PC-3 (cell line): ENCODE measurements around the gene IPO8. TPM values are rescaled to one million over a fixed set of nuclear protein-coding genes. Genes with fewer than 3 reads are reported as not detected.

Experiments
- ATAC-seq: fragments of 200-7000 bp; cut with Tn5 transposase; 2 replicates; pipeline ENCODE4 v1.9.1; 2020; ENCODE audit warnings: mild to moderate bottlenecking, moderate library complexity
- BruUV-seq: library from RNA; stranded (reverse); fragments of 400-500 nt; replicated peaks from 2 replicates; lab custom pipeline; 2021; lab: Mats Ljungman, UMichigan
- CTCF ChIA-PET: fragments of 300-600 bp; sonication (Branson Sonifier 250); formaldehyde crosslinking; loops from one replicate; lab custom pipeline; 2022; ENCODE audit warnings: antibody characterized with exemption; lab: Charles Lee
- POLR2A ChIA-PET: fragments of 300-600 bp; sonication (Branson Sonifier 250); formaldehyde crosslinking; loops from one replicate; lab custom pipeline; 2022; ENCODE audit warnings: antibody characterized with exemption; ENCODE audit not compliant: unreplicated experiment; lab: Charles Lee
- DNase-seq: peaks from one replicate; pipeline ENCODE4 v3.0.0-alpha.2; 2015
- H2AFZ ChIP-seq: fragments of 300-600 bp; sonication (generic); 2 replicates; pipeline ENCODE4 v1.6.0; 2016; ENCODE audit warnings: antibody characterized with exemption, low read length
- H3F3A ChIP-seq: fragments of 300-600 bp; sonication (generic); one replicate; pipeline ENCODE4 v1.6.0; 2017; ENCODE audit warnings: antibody characterized with exemption, low read length, control low read depth, mild to moderate bottlenecking; ENCODE audit not compliant: unreplicated experiment
- H3K27ac ChIP-seq: fragments of 300-600 bp; sonication (generic); 2 replicates; pipeline ENCODE4 v1.5.1; 2016; ENCODE audit warnings: mild to moderate bottlenecking, low read length
- H3K27me3 ChIP-seq: fragments of 300-600 bp; sonication (generic); 2 replicates; pipeline ENCODE4 v1.6.1; 2016; ENCODE audit warnings: low read length, mixed read lengths
- H3K36me3 ChIP-seq: fragments of 300-600 bp; sonication (generic); 2 replicates; pipeline ENCODE4 v1.6.1; 2016; ENCODE audit warnings: low read depth, mixed run types, low read length, mixed read lengths
- H3K4me1 ChIP-seq: fragments of 300-600 bp; sonication (generic); 2 replicates; pipeline ENCODE4 v1.5.1; 2016; ENCODE audit warnings: low read length; ENCODE audit not compliant: insufficient read depth
- H3K4me2 ChIP-seq: fragments of 300-600 bp; sonication (generic); 2 replicates; pipeline ENCODE4 v1.6.0; 2016; ENCODE audit warnings: low read length
- H3K4me3 ChIP-seq: fragments of 300-600 bp; sonication (generic); 2 replicates; pipeline ENCODE4 v1.5.1; 2016; ENCODE audit warnings: mild to moderate bottlenecking, low read length, mixed read lengths
- H3K79me2 ChIP-seq: fragments of 300-600 bp; sonication (generic); 2 replicates; pipeline ENCODE4 v1.6.1; 2017; ENCODE audit warnings: low read length, mixed read lengths
- H3K9ac ChIP-seq: fragments of 300-600 bp; sonication (generic); 2 replicates; pipeline ENCODE4 v1.6.0; 2016; ENCODE audit warnings: mild to moderate bottlenecking, low read length
- H3K9me2 ChIP-seq: fragments of 300-600 bp; sonication (generic); replicated peaks from 2 replicates; pipeline ENCODE4 v1.6.1; 2016; ENCODE audit warnings: mixed run types, low read length, mixed read lengths
- H3K9me3 ChIP-seq: fragments of 300-600 bp; sonication (generic); 2 replicates; pipeline ENCODE4 v1.6.1; 2016; ENCODE audit warnings: low read length, mixed read lengths
- H4K20me1 ChIP-seq: fragments of 300-600 bp; sonication (generic); 2 replicates; pipeline ENCODE4 v1.6.1; 2016; ENCODE audit warnings: low read length, mixed read lengths
- EZH2 ChIP-seq: fragments of 300-600 bp; sonication (generic); IDR thresholded peaks from one replicate; pipeline ENCODE4 v1.6.1; 2017; ENCODE audit warnings: antibody characterized with exemption, mild to moderate bottlenecking, low read length; ENCODE audit not compliant: unreplicated experiment
- EZH2phosphoT487 ChIP-seq: fragments of 300-600 bp; sonication (generic); IDR thresholded peaks from 2 replicates; pipeline ENCODE4 v1.6.1; 2018; ENCODE audit warnings: mild to moderate bottlenecking, antibody characterized with exemption, low read length, borderline replicate concordance
- intact Hi-C: fragments of 100-400 bp; cut with micrococcal nuclease; formaldehyde crosslinking; loops from 2 replicates; pipeline ENCODE4 v1.9.0; 2023
- total RNA-seq: library from RNA; depleted of rRNA; stranded (reverse); fragments of >200 nt; gene quantifications from 2 replicates; pipeline ENCODE4 v1.2.3, GENCODE V29; 2014
- TF ChIP-seq, protein P1 (sequence below): fragments of 300-600 bp; sonication (generic); conservative IDR thresholded peaks from 2 replicates; pipeline ENCODE4 v1.5.1; 2017; ENCODE audit warnings: antibody characterized with exemption, low read depth, mild to moderate bottlenecking, low read length

The IPO8 gene
- total RNA-seq, 1 experiment from 2014 or later: 13.3 TPM

DNA sequence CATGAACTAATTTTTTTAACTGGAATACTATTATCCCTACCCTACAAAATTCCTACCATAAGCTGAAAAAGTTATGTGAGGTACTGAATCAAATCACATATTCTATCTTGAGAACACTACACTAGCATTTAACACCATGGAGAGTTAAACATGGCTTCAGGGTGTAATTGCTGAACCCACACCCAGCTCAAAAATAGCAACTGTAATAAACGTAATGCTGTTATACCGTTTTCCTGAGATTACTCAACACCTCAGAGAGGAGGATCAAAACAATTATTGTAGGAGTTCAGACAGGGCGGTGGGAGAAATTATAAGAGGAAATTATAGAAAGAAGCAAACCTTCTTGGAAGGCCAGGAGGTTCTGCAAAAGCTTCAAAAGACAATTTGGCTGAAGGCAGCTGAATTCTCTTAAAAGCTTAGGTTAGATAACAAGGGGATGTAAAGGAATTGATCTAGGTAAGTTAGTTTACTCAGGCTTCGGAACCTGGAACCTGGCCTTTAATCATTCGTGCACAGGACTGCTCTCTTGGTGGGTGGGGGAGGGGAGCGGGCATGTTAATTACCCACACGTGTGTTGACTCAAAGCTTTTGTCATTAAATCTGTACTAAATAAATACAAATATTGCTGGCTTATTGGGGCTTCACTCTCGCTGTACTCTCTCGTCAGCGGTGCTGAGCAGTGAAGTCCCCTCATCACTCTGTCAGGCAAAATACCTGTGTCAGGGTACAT is 12.1 kb upstream of the IPO8 start:
- Histone ChIP-seq H2AFZ (no peak overlapping the region), H3K9me3 (no peaks in the 10 kb centered on the region), H3K79me2 (no peaks in the 10 kb centered on the region), H3K4me3 (no peak overlapping the region), H3K36me3 (peaks cover 16% of the 10 kb centered on the region; the same call in 1 of the 2 replicates), H3K9ac (no peak overlapping the region), H3K9me2 (no peaks in the 10 kb centered on the region), H3K27me3 (no peaks in the 10 kb centered on the region), H3K4me1 (peaks cover 9% of the 10 kb centered on the region), H4K20me1 (no peaks in the 10 kb centered on the region), H3F3A (no peaks in the 10 kb centered on the region), H3K4me2 (no peak overlapping the region), H3K27ac (no peak overlapping the region)
- no peak for DNase-seq
- ATAC-seq: no peak
- intact Hi-C loops: no loop called here
- no TSS peak for BruUV-seq
- ChIA-PET POLR2A (interaction anchor here (0.5 kb wide), 1 partner anchor 1188 kb away, joined by 4 read pairs; no protein-coding TSS in a partner anchor), CTCF (no interaction called here)
- no peak for TF ChIP-seq EZH2phosphoT487
- TF ChIP-seq, protein P1, sequence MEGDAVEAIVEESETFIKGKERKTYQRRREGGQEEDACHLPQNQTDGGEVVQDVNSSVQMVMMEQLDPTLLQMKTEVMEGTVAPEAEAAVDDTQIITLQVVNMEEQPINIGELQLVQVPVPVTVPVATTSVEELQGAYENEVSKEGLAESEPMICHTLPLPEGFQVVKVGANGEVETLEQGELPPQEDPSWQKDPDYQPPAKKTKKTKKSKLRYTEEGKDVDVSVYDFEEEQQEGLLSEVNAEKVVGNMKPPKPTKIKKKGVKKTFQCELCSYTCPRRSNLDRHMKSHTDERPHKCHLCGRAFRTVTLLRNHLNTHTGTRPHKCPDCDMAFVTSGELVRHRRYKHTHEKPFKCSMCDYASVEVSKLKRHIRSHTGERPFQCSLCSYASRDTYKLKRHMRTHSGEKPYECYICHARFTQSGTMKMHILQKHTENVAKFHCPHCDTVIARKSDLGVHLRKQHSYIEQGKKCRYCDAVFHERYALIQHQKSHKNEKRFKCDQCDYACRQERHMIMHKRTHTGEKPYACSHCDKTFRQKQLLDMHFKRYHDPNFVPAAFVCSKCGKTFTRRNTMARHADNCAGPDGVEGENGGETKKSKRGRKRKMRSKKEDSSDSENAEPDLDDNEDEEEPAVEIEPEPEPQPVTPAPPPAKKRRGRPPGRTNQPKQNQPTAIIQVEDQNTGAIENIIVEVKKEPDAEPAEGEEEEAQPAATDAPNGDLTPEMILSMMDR: no peak
- TF ChIP-seq EZH2: no peak

DNA sequence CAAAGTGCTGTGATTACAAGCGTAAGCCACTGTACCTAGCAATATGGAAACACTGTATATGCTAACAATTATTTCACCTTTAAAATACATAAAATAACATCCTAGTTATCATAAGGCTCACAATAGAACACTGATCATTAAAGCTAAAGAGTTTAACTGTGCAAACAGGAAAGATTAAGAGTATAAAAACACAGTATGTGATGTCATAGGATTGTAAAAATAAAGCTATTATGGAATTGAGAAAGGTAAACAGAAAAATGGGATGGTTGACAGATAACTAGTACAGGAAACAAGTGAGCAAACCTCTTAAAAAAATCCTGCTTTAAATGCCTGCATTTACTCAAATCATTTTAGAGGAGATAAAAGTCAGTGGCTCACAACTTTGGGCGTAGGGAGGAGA is 10.8 kb upstream of the IPO8 start:
- POLR2A ChIA-PET: interaction anchor here (0.6 to 0.9 kb wide), 4 partner anchors 39 to 102 kb away, joined by 3 to 9 read pairs (median 4); partner anchors contain the start of gene CAPRIN2
- Histone ChIP-seq H3K4me2 (no peak overlapping the region), H3F3A (no peaks in the 10 kb centered on the region), H3K27ac (peak overlapping the region; percentile 37), H4K20me1 (no peaks in the 10 kb centered on the region), H3K9me3 (no peaks in the 10 kb centered on the region), H3K9ac (no peak overlapping the region), H3K4me3 (no peak overlapping the region), H3K36me3 (peaks cover 16% of the 10 kb centered on the region; the same call in 1 of the 2 replicates), H3K79me2 (no peaks in the 10 kb centered on the region), H3K9me2 (no peaks in the 10 kb centered on the region), H3K27me3 (no peaks in the 10 kb centered on the region), H2AFZ (no peak overlapping the region), H3K4me1 (peaks cover 9% of the 10 kb centered on the region)
- ATAC-seq (peak; percentile 85), DNase-seq (peak; percentile 32)
- intact Hi-C loops: no loop called here
- CTCF ChIA-PET: interaction anchor here (0.6 kb wide), 1 partner anchor 46 kb away, joined by 10 read pairs; no protein-coding TSS in a partner anchor
- BruUV-seq: no TSS peak
- TF ChIP-seq, protein P1: no peak
- TF ChIP-seq EZH2phosphoT487: no peak
- no peak for TF ChIP-seq EZH2

DNA sequence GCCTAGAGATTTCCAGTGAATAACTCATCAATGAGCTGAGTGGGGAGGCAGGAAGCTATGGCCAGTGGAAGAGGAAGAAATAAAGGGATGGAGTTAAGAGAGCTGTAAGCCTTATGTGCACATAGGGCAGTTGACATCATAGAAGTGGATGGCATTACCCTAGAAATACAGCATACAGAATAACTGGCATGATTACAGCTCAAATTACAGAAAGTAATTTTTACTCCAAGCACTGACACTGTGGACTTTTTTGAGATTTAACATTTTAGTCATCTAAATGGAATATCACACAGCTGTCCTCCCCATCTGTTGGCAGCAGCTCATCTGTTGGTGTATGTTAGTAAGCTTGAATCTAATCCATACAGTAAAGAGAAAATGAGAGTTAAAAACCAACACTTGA is 5.4 kb upstream of the IPO8 start:
- Histone ChIP-seq H3K4me1 (peaks cover 10% of the 10 kb centered on the region; the same call in 1 of the 2 replicates), H3K9me2 (no peaks in the 10 kb centered on the region), H3F3A (no peaks in the 10 kb centered on the region), H3K79me2 (no peaks in the 10 kb centered on the region), H4K20me1 (no peaks in the 10 kb centered on the region), H3K27ac (no peak overlapping the region), H2AFZ (no peak overlapping the region), H3K27me3 (no peaks in the 10 kb centered on the region), H3K4me2 (no peak overlapping the region), H3K4me3 (no peak overlapping the region), H3K36me3 (no peaks in the 10 kb centered on the region), H3K9ac (no peak overlapping the region), H3K9me3 (no peaks in the 10 kb centered on the region)
- BruUV-seq: no TSS peak
- POLR2A ChIA-PET: no interaction called here
- no peak for ATAC-seq
- intact Hi-C loops: no loop called here
- TF ChIP-seq EZH2phosphoT487 (no peak), EZH2 (no peak)
- TF ChIP-seq, protein P1: no peak
- DNase-seq: no peak
- CTCF ChIA-PET: no interaction called here
